ENCODE results near the gene IWS1.
"Not testable (repeated sequence)": the region's sequence is repeated elsewhere in the genome, so short reads cannot be mapped to it uniquely, and the experiment has no call there.

The IWS1 gene

DNA sequence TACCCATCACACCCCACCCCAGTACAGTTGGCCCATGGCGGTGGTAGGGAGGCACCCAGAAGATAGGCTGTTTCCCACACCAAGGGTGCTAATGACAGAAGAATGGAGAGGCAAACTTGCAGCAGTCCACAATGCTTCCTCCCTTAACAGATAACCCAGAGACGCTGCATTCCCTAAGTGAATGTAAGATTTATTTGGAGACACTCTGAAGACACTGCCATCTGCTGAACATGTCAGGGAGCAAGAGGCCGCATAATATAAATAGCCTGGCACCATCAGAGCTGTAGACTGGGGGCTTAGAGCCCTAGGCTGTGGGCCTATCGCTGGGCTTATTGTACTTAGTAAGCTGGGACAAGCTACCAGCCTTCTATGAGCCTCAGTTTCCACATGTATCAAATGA, 2.2 kb upstream of the IWS1 start:
- DNase-seq (ENCODE audit: low spot score): peak; percentile 16

DNA sequence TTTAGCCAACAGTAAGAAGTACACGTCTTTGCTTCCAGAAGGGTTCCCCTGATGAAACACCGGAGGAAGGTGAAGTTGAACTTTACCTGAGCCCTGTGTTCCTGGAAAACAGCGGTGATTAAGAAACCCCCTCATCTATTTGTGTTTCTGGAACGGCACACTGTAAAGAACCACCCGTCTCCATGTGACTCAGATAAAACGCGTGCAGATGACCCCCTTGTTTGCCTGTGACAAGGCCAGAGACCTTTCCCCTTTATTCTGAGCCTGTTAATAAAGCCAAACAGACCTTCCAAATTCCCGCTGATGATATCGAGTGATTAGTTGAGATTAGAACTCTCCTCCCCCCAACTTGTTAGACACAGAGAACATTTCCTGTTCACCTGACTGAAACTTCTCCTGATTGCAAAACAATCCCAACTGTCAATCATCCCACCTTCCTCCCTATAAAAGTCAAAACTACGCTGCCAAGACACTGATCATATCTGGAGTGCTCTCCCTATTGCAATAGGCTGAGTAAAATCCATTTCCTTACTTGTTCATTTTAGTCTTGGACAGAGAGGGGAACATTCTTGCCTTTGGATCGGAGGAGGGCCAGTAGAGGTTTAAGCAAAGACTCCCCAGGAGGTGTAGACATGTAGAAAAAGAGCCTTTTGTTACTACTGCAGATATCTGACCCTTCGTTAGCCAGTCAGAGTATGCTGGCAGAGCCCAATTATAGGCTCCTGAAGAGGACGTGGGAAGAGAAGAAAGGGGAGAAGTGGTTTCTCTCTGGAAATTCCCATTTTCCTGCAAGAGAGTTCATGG, 914 bp upstream of the IWS1 start:
- DNase-seq (ENCODE audit: low spot score): no peak

DNA sequence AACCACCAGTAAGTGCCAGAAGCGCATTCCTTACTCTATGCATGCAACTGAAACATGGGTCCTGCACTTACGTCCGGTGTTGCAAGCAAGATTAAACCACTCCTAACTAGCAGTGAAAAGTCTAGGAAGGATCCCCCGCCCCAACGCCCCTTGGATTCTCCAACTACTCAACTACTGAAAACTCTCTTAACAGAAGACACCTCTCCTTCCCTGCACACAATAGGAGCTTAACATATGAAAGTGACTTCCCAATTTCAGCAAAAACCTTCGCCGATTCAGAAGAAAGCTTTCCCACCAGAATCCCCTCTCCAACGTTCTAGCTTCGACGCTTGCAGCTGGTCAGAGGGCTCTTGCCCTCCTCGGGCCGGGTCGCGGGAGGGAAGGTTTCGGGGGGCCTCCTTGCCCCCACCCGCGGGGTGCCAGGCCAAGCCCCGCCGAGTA, 578 bp downstream of the IWS1 start:
- DNase-seq (ENCODE audit: low spot score): peak; percentile 12

DNA sequence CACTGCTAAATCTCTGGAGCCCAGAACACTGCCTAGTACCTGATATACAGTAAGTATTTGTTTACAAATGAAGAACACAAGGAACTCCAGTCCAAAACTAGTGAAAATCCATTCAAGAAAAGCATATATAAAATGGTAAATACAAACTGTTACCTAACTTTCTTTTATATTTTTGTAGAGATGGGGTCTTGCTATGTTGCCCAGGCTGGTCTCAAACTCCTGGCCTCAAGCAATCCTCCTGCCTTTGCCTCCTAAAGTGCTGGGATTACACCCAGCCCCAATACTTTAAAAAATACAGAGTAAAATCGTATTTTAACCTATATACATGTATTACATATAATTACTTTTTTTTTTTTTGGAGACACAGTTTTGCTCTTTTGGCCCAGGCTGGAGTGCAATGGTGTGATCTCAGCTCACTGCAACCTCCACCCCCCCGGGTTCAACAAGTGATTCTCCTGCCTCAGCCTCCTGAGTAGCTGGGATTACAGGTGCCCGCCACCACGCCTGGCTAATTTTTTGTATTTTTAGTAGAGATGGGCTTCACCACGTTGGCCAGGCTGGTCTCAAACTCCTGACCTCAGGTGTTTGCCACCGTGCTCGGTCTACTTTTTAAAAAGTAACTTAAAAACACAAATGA, 2.0 kb downstream of the IWS1 start:
- DNase-seq (ENCODE audit: low spot score): not testable (repeated sequence)

DNA sequence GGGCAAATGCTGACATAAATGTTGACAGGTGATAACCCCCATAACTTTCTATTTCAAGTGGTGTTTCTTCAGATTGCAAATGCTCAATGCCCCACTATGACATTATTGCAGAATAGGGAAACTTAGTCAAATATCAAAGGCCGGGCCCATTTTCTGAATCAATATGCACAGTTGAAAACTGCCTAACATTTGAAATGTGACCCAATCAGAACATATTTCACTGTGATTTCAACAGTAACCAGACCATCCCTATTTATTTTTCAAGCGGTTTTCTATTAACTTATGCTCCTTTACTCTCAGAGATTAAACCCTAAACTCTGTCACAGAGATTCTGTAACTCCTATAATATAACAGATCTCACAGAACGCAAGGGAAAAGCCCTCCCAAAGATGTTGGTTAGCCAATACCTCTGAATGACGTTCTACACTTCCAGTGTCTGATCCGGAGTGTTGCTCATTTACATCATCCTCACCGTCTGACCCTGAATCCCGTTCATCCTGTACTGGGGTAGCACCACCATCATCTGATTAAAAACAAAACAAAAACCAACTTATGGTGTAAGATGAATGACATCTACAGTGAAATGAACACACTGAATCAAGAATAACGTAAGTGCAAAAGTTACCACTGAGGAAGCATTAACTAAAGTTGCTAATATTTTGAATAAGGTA, 2.9 kb downstream of the IWS1 start:
- no peak for DNase-seq (ENCODE audit: low spot score)

DNA sequence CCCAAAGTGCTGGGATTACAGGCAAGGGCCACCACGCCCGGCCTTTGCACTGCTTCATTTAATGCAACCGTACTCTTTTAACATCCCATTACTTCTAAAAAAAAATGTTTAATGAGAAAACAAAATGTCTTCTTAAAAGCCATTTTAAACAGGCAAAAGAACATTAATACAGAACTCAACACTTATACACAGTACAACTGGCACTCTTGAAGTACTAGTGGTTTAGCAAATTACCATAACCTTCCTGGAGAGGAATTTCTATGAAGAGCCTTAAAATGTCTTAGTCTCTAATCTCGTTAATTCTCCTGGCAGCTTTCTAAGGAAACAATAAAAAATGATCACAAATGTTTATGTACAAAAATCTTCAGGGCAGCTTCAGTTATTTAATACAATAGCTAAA, 5.9 kb downstream of the IWS1 start:
- no peak for DNase-seq (ENCODE audit: low spot score)

DNA sequence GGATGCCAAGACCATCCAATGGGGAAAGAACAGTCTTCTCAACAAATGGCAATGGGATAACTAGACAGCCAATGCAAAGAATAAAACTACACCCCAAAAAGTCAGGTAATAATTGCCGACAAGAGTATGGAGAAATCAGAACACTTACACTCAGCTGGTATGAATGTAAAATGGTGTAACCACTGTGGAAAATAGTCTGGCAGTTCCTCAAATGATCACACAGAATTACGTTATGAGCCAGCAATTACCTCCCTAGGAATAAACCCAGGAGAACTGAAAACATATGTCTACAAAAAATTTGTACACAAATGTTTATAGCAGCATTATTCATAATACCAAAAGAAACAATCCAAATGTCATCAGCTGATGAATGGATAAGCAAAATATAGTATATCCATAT, 8.8 kb downstream of the IWS1 start:
- no peak for DNase-seq (ENCODE audit: low spot score)

DNA sequence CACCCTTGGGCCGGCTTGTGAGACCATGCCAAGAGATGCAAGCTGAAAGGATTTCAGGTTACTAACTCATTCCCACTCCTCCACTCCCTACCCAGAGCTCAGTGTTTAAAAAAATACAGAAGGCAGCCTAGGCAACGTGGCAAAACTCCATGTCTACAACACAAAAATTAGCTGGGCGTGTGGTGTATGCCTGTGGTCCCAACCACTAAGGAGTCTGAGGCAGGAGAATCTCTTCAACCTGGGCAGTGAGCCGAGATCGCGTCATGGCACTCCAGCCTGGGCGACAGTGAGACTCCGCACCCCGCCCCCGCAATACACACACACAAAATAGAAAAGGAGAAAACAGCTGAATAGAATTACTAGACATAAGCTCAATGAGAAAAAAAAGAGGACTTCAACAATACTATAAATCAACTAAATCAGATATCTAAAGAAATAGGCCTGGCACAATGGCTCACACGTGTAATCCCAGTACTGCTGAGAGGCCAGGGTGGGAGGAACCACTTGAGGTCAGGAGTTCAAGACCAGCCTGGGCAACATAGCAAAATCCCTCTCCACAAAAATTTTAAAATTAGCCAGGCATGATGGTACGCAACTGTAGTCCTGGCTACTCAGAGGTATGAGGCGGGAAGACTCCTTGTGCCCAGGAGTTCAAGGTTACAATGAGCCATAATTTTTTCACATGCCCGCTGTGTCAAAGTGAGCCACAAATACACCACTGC, 10.1 kb downstream of the IWS1 start:
- DNase-seq (ENCODE audit: low spot score): no peak

DNA sequence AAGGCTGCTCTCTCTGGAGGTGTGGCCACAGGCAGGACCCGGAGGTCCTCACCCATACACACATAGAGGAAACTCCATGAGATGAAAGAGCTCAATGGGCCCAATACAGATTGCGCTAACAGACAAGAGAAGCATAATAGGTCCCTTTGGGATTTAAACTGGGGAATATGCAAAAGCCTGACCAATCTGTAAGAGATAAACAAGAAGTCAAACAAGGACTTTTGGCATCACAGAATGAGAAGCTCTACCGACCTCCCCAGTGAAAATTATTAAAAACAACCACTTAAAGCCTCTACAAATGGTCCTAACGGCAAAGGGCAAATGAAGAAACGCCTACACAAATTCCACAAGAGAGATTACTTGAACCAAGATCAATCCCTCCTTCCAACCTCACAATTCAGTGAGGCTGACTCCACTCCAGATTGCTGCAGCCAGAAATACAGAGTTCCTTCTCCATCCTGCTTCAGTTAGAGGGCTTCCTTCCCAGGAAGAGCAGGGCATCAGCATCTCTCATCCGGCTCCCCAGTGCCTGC, 10.8 kb downstream of the IWS1 start:
- DNase-seq (ENCODE audit: low spot score): no peak

DNA sequence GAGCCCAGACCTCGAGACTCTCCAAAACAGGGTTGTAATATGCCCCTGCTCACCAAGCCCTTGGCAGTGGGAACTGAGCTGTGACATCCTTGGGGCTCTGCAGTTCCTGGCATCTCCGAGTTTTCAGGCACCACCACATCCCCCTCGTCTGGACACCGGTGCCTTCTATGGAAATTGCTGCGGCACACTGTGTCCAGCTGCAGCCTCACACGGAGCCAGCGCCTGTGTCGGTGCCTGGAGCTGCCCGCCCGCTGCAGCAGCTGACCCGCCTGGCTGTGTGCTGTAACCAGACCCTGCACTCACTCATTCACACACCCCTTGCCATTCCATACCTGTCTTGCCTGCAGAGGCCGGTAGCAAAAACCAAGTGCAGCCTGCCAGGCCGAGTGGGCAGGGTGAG, 11.8 kb downstream of the IWS1 start:
- no peak for DNase-seq (ENCODE audit: low spot score)

DNA sequence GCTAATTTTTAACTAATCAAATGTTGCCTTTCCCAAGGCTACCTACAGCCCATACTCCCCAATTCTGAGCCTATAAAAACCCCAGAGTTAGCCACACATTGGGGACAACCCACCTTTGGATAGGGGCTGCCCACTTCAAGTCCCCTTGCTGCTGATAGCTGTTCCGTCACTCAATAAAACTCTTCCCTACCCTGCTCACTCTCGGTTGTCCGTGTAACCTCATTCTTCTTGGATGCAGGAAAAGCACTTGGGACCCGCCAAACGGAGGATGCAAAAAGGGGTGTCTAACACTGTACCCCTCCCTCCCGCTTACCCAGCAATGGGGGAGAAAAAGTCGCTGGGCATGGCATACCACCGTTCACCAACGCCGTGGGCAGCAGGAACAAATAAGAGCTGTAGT, 12.2 kb downstream of the IWS1 start:
- no peak for DNase-seq (ENCODE audit: low spot score)

DNA sequence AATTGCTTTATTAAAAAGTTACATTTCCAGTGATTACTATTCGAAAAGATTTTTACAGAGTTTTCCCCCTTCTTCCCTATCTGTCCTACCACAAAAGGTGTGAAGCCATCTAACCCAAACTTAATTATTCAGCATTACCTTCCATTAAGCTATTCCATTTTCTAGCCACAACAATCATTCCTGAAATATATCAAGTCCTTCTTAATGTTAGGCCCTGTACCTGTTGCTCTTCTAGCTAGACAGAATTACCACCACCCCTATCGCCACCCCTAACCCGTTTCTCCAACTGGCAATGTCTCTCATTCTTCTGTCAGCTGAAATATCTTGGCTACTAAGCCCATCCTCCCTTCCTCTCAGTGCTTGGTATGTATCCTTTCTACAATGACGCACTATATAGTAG, 13.9 kb downstream of the IWS1 start:
- no peak for DNase-seq (ENCODE audit: low spot score)

DNA sequence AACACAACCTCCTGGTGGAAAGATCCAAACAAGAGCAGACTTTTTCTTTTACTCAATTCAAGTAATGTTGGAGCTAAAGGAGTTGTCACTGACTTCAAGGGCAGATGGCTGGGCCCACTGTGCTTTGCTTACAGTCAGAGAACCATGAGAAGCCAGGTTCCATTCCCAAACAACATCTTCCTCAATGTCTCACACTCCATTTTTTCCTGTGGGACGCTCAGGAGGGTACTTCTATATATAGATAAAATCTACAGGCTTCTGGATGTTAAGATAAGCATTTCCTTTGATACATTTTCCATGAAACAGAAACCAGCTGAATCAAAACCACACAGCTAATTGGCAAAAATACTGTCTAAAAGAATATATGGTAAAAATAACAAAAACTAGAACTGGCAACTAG, 14.4 kb downstream of the IWS1 start:
- no peak for DNase-seq (ENCODE audit: low spot score)

DNA sequence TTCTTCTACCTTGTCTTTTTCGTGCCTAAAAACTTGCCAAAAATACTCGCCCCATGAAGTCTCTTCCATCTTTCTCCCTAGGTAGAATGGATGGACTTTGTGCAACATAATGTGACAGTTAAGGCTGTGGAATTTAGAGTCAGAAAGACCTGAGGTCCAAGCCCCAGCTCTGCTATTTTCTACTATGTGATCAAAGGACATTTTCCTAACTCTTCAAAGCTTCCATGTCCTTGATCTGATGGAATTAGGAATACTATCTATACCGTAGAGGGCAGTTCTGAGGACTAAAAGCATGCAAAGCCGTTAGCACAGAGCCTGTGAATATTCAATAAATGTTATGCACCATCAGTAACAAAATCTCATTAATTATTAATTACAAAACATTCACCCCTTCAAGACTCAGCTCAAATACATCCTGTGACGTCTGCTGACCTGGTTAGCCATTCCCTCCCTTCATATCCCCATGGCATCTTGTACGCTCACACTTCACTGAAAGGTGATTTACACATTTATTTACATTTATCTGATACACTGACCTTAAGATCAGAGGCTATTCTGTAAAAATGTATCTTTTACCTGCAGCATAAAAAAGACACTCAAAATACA, 15.1 kb downstream of the IWS1 start:
- no peak for DNase-seq (ENCODE audit: low spot score)

DNA sequence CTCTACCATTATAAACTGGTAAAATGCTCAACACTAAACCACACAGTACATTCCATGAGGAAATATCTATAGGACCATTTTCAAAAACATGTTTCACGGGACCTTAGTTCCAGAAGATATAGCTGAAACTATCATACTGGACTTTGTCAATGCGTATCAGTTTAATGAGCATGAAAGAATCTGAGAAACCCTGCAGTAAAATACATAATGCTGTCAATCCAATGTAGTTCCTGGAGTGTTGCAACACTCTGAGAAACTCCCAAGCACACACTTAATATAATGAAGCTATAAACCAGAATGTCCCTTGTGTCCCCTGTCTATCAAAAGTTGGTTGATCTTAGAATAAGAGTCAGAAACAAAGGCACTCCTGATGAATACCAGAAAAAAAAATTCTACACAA, 16.2 kb downstream of the IWS1 start:
- DNase-seq (ENCODE audit: low spot score): no peak

DNA sequence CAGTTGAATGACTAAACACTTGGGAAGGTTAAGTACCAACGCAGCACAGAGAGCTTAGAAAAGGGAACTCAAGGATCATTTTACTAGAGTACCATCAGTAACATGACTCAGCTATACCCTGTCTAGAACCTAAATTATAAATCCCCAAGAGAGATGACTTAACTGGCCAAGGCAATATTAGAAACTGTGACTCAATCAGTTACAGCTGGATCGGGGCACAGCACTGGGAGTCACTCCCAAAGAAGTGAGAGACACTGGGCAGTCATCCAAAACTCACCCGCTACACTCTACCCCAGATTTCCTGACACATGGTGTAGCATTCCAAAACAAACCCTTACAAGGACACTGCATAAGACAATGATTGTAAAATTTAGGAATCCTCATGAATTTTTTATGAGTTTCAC, 17.7 kb downstream of the IWS1 start:
- peak; percentile 51 for DNase-seq (ENCODE audit: low spot score)

DNA sequence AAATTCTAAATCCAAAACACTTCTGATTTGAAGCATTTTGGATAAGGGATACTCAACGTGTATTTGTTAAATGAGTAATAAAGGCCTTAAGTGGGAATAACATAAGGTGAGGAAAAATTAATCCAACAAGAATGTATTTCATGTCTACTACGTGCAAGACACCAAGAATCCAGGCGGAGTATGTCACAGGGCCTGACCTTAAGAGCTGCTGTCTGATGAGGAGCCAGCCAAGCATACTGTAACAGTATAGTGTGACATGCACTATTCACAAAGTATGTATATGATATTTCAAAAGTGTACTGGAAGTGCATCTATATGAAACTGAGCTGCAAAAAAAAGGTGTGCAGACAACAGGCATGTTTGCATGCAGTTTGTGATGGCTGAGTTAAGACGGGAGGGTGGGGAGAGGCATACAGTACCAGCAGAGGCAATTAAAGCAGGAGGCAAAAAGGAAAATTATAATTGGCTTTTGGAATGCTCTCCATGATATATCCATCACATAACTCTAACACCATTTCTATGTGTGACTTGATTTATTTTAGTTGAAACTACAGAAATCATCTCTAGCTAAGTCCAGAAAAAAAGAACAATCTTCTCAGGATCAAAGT, 18.2 kb downstream of the IWS1 start:
- no peak for DNase-seq (ENCODE audit: low spot score)

DNA sequence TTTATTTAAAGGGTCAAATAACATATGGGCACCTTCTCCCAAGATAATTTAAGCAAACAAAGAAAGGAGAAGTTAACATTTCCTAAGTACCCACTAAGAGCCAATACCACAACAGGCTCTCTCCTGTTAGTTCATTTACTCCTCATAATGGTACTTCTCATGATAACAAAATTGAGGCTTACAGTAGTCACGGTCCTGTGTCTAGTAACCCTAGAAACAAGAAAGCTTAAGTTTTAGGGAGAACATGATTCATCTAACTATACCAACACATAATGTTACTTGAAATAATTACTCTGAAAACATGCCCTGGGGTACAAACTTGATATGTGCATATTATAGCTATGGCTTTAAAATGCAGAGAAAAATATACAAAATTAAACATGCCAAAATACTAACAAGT, 19.8 kb downstream of the IWS1 start:
- no peak for DNase-seq (ENCODE audit: low spot score)

DNA sequence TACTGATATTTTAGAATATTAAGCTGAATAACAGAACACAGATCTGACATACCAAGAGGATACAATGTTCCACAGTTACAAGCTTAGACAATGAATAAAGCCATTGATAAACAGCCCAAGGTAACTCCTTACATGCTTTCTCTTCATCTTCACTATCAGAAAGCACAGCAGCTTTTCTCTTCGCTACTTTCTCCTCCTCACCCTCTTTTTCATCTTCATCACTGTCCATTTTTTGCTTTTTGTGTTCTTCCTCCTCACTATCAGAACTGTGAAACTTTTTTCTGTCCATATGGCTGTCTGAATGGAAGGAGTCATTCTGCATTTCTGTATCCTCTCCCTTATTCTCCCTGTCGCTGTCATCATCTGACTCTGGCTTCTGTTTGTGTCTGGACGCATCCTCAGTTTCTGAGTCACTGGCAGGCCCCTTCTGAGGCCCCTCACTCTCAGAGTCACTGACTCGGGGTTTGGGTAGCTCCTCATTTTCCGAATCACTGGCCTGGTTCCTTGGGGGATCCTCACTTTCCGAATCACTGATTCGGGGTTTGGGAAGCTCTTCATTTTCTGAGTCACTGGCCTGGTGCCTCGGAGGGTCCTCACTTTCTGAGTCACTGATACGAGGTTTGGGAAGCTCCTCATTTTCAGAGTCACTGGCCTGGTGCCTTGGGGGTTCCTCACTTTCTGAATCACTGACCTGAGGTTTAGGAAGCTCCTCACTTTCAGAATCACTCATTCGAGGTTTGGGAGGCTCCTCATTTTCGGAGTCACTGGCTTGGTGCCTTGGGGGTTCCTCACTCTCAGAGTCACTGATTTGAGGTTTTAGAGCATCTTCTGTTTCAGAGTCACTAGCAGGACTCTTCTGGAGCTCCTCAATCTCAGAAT, 21.5 kb downstream of the IWS1 start:
- no peak for DNase-seq (ENCODE audit: low spot score)

DNA sequence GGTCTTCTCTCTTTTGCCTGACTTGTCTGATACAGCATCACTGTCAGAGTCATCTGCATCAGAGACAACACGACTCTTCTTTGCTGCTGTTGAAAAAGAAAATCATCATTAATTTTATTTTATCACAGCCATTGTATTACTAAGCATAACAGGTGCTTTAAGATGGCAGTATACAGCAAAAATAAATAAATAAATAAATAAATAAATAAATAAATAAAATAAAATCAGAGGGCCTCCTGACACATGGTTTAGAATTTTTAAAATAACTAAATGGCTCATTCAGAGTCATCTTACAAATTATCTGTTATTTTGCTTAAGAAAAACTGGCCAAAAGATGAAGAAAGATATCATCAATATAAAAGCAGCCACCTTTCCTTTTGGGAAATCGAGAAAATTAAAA, 22.8 kb downstream of the IWS1 start:
- DNase-seq (ENCODE audit: low spot score): no peak

Data from cerebellar cortex (tissue), 1 donor.